Loucy (cell line): Measurements from ENCODE around the gene OLFM1.

Experiments
- EZH2phosphoT487 ChIP-seq: fragments of 200-600 bp; IDR thresholded peaks from 2 replicates; pipeline ENCODE4 v1.6.1; 2018; ENCODE audit warnings: antibody characterized with exemption, mild to moderate bottlenecking, moderate library complexity, borderline replicate concordance
- TF ChIP-seq, protein P1 (sequence below): fragments of 200-600 bp; sonication (generic); conservative IDR thresholded peaks from 2 replicates; pipeline ENCODE4 v1.5.1; 2014; ENCODE audit warnings: mild to moderate bottlenecking, antibody characterized with exemption, low read length

DNA sequence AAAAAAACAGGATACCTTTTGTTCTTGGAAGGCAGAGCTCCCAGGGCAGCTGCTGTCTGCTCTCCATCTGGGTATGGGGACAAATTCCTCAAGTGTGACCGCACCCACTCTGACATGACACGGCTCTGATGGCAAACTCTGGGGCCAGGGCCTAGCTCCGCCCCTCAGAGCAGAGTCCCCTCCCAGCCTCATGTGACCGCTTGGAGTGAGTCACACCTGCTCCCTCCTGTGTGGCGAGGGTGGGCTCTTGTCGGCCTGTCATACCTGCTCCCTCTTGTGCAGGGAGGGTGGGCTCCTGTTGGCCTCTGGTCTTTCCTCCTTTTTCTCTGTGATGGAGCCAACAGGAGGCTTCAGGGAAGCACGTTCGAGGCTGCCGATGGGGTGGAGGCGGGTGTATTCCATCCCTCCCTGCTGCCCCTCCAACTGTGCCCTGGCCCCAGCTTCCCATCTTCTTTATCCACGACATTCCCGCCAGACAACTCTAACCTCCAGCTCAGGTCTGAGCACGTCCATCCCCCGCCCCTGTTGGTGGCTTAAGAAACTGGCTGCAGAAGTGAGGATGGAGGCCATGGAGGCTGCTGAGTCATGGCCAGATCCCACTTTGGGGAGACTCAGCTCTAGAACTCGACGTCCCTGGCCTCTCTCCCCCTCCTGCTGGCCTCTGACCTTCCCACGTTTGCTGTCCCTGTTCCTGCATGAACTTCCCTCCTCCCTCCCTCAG lies 65.3 kb downstream of the OLFM1 start:
- TF ChIP-seq, protein P1, sequence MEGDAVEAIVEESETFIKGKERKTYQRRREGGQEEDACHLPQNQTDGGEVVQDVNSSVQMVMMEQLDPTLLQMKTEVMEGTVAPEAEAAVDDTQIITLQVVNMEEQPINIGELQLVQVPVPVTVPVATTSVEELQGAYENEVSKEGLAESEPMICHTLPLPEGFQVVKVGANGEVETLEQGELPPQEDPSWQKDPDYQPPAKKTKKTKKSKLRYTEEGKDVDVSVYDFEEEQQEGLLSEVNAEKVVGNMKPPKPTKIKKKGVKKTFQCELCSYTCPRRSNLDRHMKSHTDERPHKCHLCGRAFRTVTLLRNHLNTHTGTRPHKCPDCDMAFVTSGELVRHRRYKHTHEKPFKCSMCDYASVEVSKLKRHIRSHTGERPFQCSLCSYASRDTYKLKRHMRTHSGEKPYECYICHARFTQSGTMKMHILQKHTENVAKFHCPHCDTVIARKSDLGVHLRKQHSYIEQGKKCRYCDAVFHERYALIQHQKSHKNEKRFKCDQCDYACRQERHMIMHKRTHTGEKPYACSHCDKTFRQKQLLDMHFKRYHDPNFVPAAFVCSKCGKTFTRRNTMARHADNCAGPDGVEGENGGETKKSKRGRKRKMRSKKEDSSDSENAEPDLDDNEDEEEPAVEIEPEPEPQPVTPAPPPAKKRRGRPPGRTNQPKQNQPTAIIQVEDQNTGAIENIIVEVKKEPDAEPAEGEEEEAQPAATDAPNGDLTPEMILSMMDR = no peak
- TF ChIP-seq EZH2phosphoT487 = no peak
